Left kidney (tissue), 2 donors: ENCODE data around the gene C17orf78. TPM values are rescaled to one million over a fixed set of nuclear protein-coding genes. Genes with fewer than 3 reads are reported as not detected.
"Not testable (repeated sequence)": the region's sequence is repeated elsewhere in the genome, so short reads cannot be mapped to it uniquely, and the experiment has no call there.

Source experiments
- DNase-seq: peaks from one replicate; pipeline ENCODE4 v3.0.0-alpha.2; 2013
- polyA plus RNA-seq: library from polyadenylated mRNA; unstranded; fragments of 120-200 nt; gene quantifications from one replicate; pipeline ENCODE4 v1.2.1, GENCODE V29; 2013; ENCODE audit not compliant: insufficient read length

The C17orf78 gene
- polyA plus RNA-seq, 1 donor, result 0.30 TPM

DNA sequence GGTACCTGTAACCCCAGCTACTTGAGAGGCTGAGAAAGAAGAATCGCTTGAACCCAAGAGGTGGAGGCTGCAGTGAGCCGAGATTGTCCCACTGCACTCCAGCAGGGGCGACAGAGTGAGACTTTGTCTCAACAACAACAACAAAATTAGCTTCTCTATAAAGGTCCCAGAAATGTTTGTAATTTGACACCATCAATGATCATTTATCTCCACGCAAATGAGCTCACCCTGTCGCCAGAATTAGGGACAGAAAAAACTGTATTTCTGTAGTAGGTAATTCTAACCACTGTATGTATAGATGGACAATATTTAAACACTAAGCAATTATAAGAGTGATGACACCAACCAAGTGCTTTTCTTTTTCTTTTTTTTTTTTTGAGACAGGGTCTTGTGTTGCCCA, 10.7 kb downstream of the C17orf78 start:
- DNase-seq, result no peak

DNA sequence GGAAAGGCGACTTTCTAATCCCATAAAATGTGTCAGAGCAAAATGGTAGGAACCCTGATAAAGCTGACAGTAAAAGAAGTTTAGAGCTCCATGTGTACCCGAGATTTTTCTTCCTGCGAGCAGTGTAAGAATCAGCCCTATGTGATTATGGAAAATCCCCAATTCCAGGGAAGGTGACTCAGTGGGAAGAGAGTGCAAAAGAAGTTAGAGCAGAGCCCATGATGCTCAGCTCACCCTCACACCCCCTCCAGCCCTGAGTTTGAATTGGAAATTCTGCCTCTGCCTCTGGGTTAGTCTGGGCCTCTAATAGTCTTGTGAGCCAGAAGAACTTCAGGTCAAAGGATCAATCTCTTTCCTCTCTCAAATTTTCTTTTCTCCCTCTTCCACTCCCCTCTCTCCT, 12.5 kb downstream of the C17orf78 start:
- DNase-seq, result no peak

DNA sequence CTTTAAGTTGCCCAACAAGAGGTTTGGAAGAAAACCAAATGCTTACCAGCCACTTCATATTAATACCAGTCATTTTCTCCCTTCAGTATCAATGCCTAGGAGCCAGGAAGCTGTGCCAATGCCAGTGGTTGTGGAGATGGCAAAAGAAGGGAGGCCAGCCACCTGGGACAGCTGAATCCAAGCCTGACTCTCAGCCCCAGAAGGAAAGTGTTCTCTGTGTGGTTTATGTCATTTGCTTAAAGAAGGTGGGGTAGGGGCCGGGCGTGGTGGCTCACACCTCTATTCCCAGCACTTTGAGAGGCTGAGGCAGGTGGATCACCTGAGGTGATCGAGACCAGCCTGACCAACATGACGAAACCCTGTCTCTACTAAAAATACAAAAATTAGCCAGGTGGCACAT, 13.4 kb downstream of the C17orf78 start:
- no peak for DNase-seq

DNA sequence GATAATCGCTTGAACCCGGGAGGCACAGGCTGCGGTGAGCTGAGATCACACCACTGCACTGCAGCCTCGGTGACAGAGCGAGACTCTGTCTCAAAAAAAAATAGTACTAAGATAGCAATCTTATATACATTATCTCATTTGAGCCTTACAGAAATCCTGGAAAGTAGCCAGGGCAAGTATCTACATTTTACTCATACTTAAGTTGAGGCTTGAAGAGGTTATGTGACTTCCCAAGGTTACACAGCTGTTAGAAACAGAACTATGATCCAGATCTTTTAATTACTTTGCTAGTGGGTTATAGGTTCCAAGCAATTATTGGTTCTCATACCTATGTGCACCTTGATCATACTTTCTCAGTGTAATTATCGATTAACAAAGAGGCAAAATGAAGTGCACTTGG, 15.4 kb downstream of the C17orf78 start:
- DNase-seq, result no peak

DNA sequence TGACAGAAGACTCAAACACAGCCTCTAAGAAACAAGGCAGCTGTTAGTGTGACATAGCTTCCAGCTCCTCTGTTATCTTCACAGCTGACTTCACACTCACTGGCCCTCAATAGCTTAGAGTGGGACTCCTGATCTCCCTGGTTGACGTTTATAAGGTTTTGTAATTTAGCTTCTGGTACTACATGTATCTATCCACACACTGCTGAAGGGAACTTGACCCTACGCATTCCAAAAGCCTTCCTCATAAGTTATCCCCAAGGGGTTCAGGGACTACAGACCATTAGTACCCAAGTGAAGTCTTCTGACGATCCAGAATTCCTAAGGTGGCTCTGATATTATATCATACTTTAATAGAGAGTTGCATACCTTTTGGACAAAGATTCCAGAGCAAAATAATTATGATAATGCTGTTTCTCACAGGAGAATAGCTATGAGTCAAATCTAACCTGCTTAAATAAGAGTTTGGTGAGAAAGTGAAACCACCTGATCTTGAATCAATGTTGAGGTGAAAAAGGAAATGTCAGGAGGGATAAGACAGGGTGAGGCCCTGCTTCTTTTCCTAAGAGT, 16.3 kb downstream of the C17orf78 start:
- DNase-seq, result no peak

- no peak for DNase-seq
Measured at GRCh38 chr17:37393352-37393751, 17.6 kb downstream of the C17orf78 start.

DNA sequence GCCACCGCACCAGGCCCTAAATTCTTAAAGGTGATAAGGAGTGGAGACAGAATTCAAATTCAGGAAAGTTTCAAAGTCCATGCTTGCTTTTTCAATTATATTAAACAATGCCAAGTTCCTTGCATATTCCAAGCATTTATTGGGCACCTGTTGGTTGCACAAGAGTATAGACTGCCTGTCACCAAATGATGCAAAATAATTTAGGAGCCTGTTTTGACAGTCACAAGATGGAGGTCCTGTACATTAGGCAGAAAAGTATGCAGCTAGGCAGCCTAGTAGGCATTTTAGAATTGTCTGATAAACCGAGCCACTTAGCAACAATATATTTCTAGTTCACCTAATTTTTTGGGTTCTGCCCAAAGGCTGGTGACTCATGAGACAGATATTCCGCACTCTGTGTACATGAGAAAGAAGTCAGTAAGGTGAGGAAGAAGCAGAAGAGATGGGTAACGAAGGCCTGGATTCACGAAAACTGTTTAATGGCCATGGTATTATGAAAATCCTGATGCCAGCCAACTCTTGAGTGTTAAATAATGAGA, 23.5 kb downstream of the C17orf78 start:
- DNase-seq, result no peak

GRCh38 chr17:37400505-37400904, 24.7 kb downstream of the C17orf78 start:
- DNase-seq, result no peak

- not testable (repeated sequence) for DNase-seq
Measured at GRCh38 chr17:37405522-37405921, 29.7 kb downstream of the C17orf78 start.

- peak; percentile 7 for DNase-seq
Measured at GRCh38 chr17:37405955-37406634, 30.3 kb downstream of the C17orf78 start.

GRCh38 chr17:37406635-37407461, 31.1 kb downstream of the C17orf78 start, which contains the start of the genes ACACA and TADA2A:
ACACA (minus strand) TSS chr17:37406836; CDS start chr17:37406299, 537 bp downstream.
TADA2A (plus strand) TSS chr17:37406886; CDS start chr17:37411366, 4,480 bp downstream.
- peak; percentile 68 for DNase-seq

DNA sequence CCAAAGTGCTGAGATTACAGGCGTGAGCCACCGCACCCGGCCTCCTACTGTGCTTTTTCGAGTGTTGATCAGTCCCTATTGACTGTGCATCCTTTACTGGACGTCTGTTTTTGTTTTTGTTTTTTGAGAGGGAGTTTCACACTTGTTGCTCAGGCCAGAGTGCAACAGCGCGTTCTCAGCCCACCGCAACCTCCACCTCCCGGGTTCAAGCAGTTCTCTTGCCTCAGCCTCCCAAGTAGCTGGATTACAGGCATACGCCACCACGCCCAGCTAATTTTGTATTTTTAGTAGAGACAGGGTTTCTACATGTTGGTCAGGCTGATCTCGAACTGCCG, 32.3 kb downstream of the C17orf78 start:
- DNase-seq, result not testable (repeated sequence)

DNA sequence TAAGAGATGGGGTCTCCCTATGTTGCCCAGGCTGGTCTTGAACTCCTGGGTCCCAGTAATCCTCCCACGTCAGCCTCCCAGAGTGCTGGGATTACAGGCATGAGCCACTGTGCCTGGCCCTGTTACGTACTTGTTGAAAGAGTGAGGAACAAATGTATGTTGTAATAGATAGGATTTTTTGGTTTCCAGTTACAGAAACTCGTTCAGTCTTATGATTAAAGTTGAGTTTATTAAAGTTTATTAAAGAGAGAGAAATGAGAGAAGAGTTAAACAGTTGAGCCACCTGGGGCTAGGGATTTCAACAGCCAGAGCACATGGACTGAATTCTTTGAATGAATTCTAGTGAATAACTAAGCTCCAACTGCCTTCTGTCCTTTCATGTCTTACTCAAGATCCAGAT, 34.6 kb downstream of the C17orf78 start:
- DNase-seq, result no peak

- DNase-seq, result no peak
Measured at GRCh38 chr17:37413875-37414519, 38.2 kb downstream of the C17orf78 start.

- no peak for DNase-seq
Measured at GRCh38 chr17:37417852-37418251, 42.1 kb downstream of the C17orf78 start.

DNA sequence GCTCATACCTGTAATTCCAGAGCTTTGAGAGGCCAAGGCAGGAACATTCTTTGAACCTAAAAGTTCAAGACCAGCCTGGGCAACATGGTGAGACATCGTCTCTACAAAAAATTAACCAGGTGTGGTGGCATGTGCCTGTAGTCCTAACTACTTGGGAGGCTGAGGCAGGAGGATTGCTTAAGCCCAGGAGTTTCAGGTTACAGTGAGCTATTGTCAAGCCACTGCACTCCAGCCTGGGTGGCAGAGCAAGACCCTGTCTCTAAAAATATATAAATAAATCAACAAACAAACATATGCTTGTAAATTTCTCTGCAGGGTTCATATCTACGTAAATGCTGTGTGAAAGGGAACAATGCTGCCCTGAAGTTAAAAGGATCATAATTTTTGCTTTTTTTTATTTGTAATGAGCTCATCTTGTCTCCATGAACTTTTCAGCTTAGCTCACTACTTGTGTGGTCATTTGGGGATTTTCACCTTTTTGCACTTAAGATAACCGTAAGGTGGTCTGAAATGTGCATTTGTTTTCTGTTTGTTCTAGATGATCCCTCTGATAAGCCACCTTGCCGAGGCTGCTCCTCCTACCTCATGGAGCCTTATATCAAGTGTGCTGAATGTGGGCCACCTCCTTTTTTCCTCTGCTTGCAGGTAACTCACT, 47.3 kb downstream of the C17orf78 start:
- DNase-seq, result no peak

- no peak for DNase-seq
Measured at GRCh38 chr17:37425268-37425667, 49.5 kb downstream of the C17orf78 start.

DNA sequence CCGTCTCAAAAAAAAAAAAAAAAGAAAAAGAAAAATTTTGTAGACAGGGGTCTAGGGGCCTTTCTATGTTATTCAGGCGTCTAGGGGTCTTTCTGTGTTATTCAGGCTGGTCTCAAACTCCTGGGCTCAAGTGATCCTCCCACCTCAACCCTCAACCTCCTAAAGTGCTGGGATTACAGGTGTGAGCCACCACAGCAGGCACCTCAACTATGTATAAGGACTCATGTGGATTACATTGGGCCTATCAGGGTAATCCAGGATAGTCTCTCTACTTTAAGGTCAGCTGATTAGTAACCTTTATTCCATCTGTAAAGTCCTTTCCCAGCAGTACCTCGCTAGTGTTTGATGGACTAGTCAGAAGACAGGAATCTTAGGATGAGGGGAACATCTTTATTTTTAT, 53.3 kb downstream of the C17orf78 start:
- DNase-seq, result no peak

DNA sequence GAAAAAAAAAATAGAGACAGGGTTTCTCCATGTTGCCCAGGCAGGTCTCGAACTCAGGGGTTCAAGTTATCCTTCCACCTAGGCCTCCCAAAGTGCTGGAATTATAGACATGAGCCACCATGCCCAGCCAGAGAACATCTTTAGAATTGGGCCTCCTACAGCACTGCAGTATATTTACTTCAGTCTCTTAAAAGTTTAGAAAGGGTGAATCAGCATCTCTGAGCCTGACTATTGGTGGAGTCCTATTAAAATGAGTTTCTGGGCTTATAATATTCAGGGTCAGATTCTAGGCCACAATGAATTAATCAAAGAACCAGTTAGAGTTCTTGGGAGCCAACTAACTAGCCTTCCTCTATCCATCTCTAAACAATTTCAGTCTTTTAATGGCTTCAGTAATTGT, 53.7 kb downstream of the C17orf78 start:
- no peak for DNase-seq

DNA sequence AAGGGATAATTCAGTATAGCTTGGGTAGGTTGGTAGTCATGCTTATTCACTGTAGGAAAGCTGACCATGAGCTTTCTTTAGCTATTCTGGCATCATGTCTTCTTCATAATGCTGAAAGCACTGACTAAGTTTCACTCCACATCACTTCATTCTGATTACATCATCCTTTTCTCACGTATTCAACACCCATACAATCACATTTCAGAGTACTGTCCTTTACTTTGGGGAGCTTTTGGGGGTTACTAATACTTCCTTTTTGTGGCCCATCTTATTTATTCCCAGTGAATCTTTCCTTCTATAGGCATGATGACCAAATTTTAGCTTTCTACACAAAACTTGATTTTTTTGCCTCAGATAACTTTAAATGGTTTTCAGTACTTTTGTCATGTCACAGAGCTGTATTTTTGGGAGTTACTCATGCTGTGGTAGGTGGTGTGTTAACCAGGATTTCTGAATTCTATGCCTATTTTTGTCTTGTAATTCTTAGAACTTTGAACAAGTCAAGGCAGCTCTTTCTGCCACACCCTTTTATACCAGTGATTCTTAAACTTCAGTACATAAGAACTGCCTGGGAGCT, 54.4 kb downstream of the C17orf78 start:
- DNase-seq, result no peak

DNA sequence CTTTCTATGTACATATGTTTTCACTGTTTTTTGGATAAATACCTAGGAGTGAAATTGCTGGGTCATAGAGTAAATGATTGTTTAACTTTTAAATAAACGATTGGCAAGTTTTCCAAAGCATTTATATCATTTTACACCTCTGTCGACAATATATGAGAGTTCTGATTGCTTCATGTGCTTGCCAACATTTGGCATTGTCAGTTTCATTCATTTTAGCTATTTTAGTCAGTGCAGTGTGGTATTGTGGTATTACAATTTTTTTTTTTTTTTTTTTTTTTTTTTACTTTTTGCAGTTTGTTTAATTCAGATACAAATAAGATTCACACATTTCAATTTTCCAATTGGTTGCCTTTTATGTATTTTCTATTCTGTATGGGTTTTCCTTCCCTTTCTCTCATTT, 56.9 kb downstream of the C17orf78 start:
- DNase-seq, result no peak

- DNase-seq, result no peak
Measured at GRCh38 chr17:37438141-37438540, 62.4 kb downstream of the C17orf78 start.
